ENCODE results near the gene VKORC1.

VKORC1 gene

GRCh38 chr16:31127182-31127581 lies 32.6 kb upstream of the VKORC1 start:
- Histone ChIP-seq H3K27ac (ENCODE audit: low read length, poor library complexity, severe bottlenecking) (no peak overlapping the region), H3K9ac (ENCODE audit: low read length) (no peak overlapping the region), H3K14ac (ENCODE audit: low read length in 2 of 2) (no peak overlapping the region), H4K8ac (ENCODE audit: low read length) (no peak overlapping the region), H3K18ac (ENCODE audit: low read depth in 1 of 2, low read length in 2 of 2) (no peak overlapping the region), H3K9me3 (ENCODE audit: control insufficient read depth, low read length) (no peaks in the 10 kb centered on the region), H2BK5ac (ENCODE audit: low read depth, low read length, poor library complexity, severe bottlenecking) (no peak overlapping the region), H2AK5ac (ENCODE audit: low read length, severe bottlenecking) (no peak overlapping the region), H3K4ac (ENCODE audit: low read depth in 1 of 2, low read length in 2 of 2) (no peak overlapping the region), H2BK12ac (ENCODE audit: low read length in 2 of 2) (no peak overlapping the region), H3K23ac (ENCODE audit: low read length in 2 of 2) (no peak overlapping the region), H3K27me3 (ENCODE audit: control insufficient read depth in 1 of 2, insufficient read depth in 1 of 2, low read length in 2 of 2) (no peaks in the 10 kb centered on the region), H3K4me2 (ENCODE audit: low read length, poor library complexity, severe bottlenecking) (no peak overlapping the region), H3K4me3 (ENCODE audit: insufficient read depth in 1 of 2, low read depth in 1 of 2, low read length in 2 of 2) (no peak overlapping the region), H2AFZ (ENCODE audit: low read depth, low read length) (no peak overlapping the region), H4K91ac (ENCODE audit: low read length) (no peak overlapping the region), H3K4me1 (ENCODE audit: control insufficient read depth, insufficient read depth, low read depth, low read length) (no peaks in the 10 kb centered on the region), H2BK15ac (ENCODE audit: low read depth, poor library complexity, severe bottlenecking) (no peak overlapping the region), H3K36me3 (ENCODE audit: control insufficient read depth in 1 of 2, insufficient read depth in 2 of 2, low read depth in 1 of 2, low read length in 2 of 2) (peaks cover 53% of the 10 kb centered on the region in 2 experiments), H3K79me1 (replicated peaks; ENCODE audit: low read length, poor library complexity, severe bottlenecking) (no peaks in the 10 kb centered on the region), H2BK120ac (ENCODE audit: low read depth, low read length) (no peak overlapping the region)
- DNase-seq: no peak
- WGBS: 95% methylated on average over 12 of the region's 13 CpGs

- no peak overlapping the region for H2AFZ ChIP-seq (ENCODE audit: low read depth, low read length)
- H3K9ac ChIP-seq (ENCODE audit: low read length): no peak overlapping the region
- 97% methylated on average over 3 of the region's 3 CpGs for WGBS
- no peak overlapping the region for H4K91ac ChIP-seq (ENCODE audit: low read length)
- DNase-seq: no peak
- H2BK12ac ChIP-seq (ENCODE audit: low read length in 2 of 2): no peak overlapping the region
- no peak overlapping the region for H3K4me3 ChIP-seq (ENCODE audit: insufficient read depth in 1 of 2, low read depth in 1 of 2, low read length in 2 of 2)
- H3K27ac ChIP-seq (ENCODE audit: low read length, poor library complexity, severe bottlenecking): no peak overlapping the region
- peaks cover 43 to 60% of the 10 kb centered on the region in 2 experiments for H3K36me3 ChIP-seq (ENCODE audit: control insufficient read depth in 1 of 2, insufficient read depth in 2 of 2, low read depth in 1 of 2, low read length in 2 of 2)
- no peaks in the 10 kb centered on the region for H3K79me1 ChIP-seq (replicated peaks; ENCODE audit: low read length, poor library complexity, severe bottlenecking)
- H2BK5ac ChIP-seq (ENCODE audit: low read depth, low read length, poor library complexity, severe bottlenecking): no peak overlapping the region
- no peak overlapping the region for H3K14ac ChIP-seq (ENCODE audit: low read length in 2 of 2)
- no peak overlapping the region for H2BK120ac ChIP-seq (ENCODE audit: low read depth, low read length)
- H3K4ac ChIP-seq (ENCODE audit: low read depth in 1 of 2, low read length in 2 of 2): no peak overlapping the region
- no peaks in the 10 kb centered on the region for H3K4me1 ChIP-seq (ENCODE audit: control insufficient read depth, insufficient read depth, low read depth, low read length)
- no peak overlapping the region for H3K23ac ChIP-seq (ENCODE audit: low read length in 2 of 2)
- no peaks in the 10 kb centered on the region for H3K9me3 ChIP-seq (ENCODE audit: control insufficient read depth, low read length)
- H3K27me3 ChIP-seq (ENCODE audit: control insufficient read depth in 1 of 2, insufficient read depth in 1 of 2, low read length in 2 of 2): no peaks in the 10 kb centered on the region
- H2AK5ac ChIP-seq (ENCODE audit: low read length, severe bottlenecking): no peak overlapping the region
- H4K8ac ChIP-seq (ENCODE audit: low read length): no peak overlapping the region
- no peak overlapping the region for H3K4me2 ChIP-seq (ENCODE audit: low read length, poor library complexity, severe bottlenecking)
- H2BK15ac ChIP-seq (ENCODE audit: low read depth, poor library complexity, severe bottlenecking): no peak overlapping the region
- H3K18ac ChIP-seq (ENCODE audit: low read depth in 1 of 2, low read length in 2 of 2): no peak overlapping the region
These were observed 31.2 kb upstream of the VKORC1 start for GRCh38 chr16:31125844-31126243.

DNA sequence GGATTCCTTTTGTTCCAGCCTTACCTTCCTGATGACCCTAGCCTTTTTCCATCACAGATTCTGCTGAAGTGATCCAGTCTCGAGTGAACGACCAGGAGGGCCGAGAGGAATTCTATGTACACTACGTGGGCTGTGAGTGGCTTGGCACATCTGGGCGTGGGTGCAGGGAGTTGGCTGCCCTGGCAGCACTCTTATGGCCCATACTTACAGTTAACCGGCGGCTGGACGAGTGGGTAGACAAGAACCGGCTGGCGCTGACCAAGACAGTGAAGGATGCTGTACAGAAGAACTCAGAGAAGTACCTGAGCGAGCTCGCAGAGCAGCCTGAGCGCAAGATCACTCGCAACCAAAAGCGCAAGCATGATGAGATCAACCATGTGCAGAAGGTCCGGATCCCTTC lies 25.5 kb upstream of the VKORC1 start:
- Histone ChIP-seq H2BK15ac (ENCODE audit: low read depth, poor library complexity, severe bottlenecking) (no peak overlapping the region), H3K14ac (ENCODE audit: low read length in 2 of 2) (no peak overlapping the region), H3K36me3 (ENCODE audit: control insufficient read depth in 1 of 2, insufficient read depth in 2 of 2, low read depth in 1 of 2, low read length in 2 of 2) (peaks cover 23 to 50% of the 10 kb centered on the region in 2 experiments), H2AK5ac (ENCODE audit: low read length, severe bottlenecking) (no peak overlapping the region), H3K9me3 (ENCODE audit: control insufficient read depth, low read length) (no peaks in the 10 kb centered on the region), H4K8ac (ENCODE audit: low read length) (no peak overlapping the region), H2BK5ac (ENCODE audit: low read depth, low read length, poor library complexity, severe bottlenecking) (no peak overlapping the region), H3K4me3 (ENCODE audit: insufficient read depth in 1 of 2, low read depth in 1 of 2, low read length in 2 of 2) (no peak overlapping the region), H3K23ac (ENCODE audit: low read length in 2 of 2) (no peak overlapping the region), H3K4me2 (ENCODE audit: low read length, poor library complexity, severe bottlenecking) (no peak overlapping the region), H4K91ac (ENCODE audit: low read length) (no peak overlapping the region), H3K27ac (ENCODE audit: low read length, poor library complexity, severe bottlenecking) (no peak overlapping the region), H2AFZ (ENCODE audit: low read depth, low read length) (no peak overlapping the region), H3K4me1 (ENCODE audit: control insufficient read depth, insufficient read depth, low read depth, low read length) (peaks cover 8% of the 10 kb centered on the region), H3K4ac (ENCODE audit: low read depth in 1 of 2, low read length in 2 of 2) (no peak overlapping the region), H3K79me1 (replicated peaks; ENCODE audit: low read length, poor library complexity, severe bottlenecking) (peaks cover 20% of the 10 kb centered on the region), H3K27me3 (ENCODE audit: control insufficient read depth in 1 of 2, insufficient read depth in 1 of 2, low read length in 2 of 2) (no peaks in the 10 kb centered on the region), H2BK12ac (ENCODE audit: low read length in 2 of 2) (no peak overlapping the region), H2BK120ac (ENCODE audit: low read depth, low read length) (no peak overlapping the region), H3K9ac (ENCODE audit: low read length) (no peak overlapping the region), H3K18ac (ENCODE audit: low read depth in 1 of 2, low read length in 2 of 2) (no peak overlapping the region)
- WGBS: 98% methylated on average over 16 of the region's 16 CpGs
- no peak for DNase-seq

- H3K9me3 ChIP-seq (ENCODE audit: control insufficient read depth, low read length): no peaks in the 10 kb centered on the region
- peak overlapping the region; percentile 92 for H3K27ac ChIP-seq (ENCODE audit: low read length, poor library complexity, severe bottlenecking)
- H3K36me3 ChIP-seq (ENCODE audit: control insufficient read depth in 1 of 2, insufficient read depth in 2 of 2, low read depth in 1 of 2, low read length in 2 of 2): peaks cover 18 to 37% of the 10 kb centered on the region in 2 experiments
- no peak overlapping the region for H3K14ac ChIP-seq (ENCODE audit: low read length in 2 of 2)
- peaks cover 20% of the 10 kb centered on the region for H3K79me1 ChIP-seq (replicated peaks; ENCODE audit: low read length, poor library complexity, severe bottlenecking)
- H3K18ac ChIP-seq (ENCODE audit: low read depth in 1 of 2, low read length in 2 of 2): peak overlapping the region in 1 of 2 experiments; percentile 18
- no peak overlapping the region for H4K91ac ChIP-seq (ENCODE audit: low read length)
- H2AK5ac ChIP-seq (ENCODE audit: low read length, severe bottlenecking): no peak overlapping the region
- H3K4me3 ChIP-seq (ENCODE audit: insufficient read depth in 1 of 2, low read depth in 1 of 2, low read length in 2 of 2): peak overlapping the region; percentile 58 to 84
- H3K23ac ChIP-seq (ENCODE audit: low read length in 2 of 2): peak overlapping the region in 1 of 2 experiments; percentile 57
- H3K4ac ChIP-seq (ENCODE audit: low read depth in 1 of 2, low read length in 2 of 2): peak overlapping the region in 1 of 2 experiments; percentile 70
- H2BK15ac ChIP-seq (ENCODE audit: low read depth, poor library complexity, severe bottlenecking): no peak overlapping the region
- WGBS: 51% methylated on average over 6 of the region's 9 CpGs
- H2AFZ ChIP-seq (ENCODE audit: low read depth, low read length): no peak overlapping the region
- peak overlapping the region; percentile 72 for H3K4me2 ChIP-seq (ENCODE audit: low read length, poor library complexity, severe bottlenecking)
- H2BK5ac ChIP-seq (ENCODE audit: low read depth, low read length, poor library complexity, severe bottlenecking): no peak overlapping the region
- no peaks in the 10 kb centered on the region for H3K27me3 ChIP-seq (ENCODE audit: control insufficient read depth in 1 of 2, insufficient read depth in 1 of 2, low read length in 2 of 2)
- H4K8ac ChIP-seq (ENCODE audit: low read length): no peak overlapping the region
- DNase-seq: peak; percentile 92
- H3K4me1 ChIP-seq (ENCODE audit: control insufficient read depth, insufficient read depth, low read depth, low read length): peaks cover 10% of the 10 kb centered on the region
- H3K9ac ChIP-seq (ENCODE audit: low read length): peak overlapping the region; percentile 93
- H2BK12ac ChIP-seq (ENCODE audit: low read length in 2 of 2): peak overlapping the region in 1 of 2 experiments; percentile 6
- H2BK120ac ChIP-seq (ENCODE audit: low read depth, low read length): no peak overlapping the region
These were observed 23.9 kb upstream of the VKORC1 start for GRCh38 chr16:31118223-31119155.
